Endothelial cell of umbilical vein (primary cell): ENCODE measurements around the gene NBEA. TPM values are rescaled to one million over a fixed set of nuclear protein-coding genes. Genes with fewer than 3 reads are reported as not detected.

ENCODE experiments used
- BruUV-seq: library from RNA; stranded (reverse); fragments of 400-500 nt; replicated peaks from 2 replicates; lab custom pipeline; 2021; lab: Mats Ljungman, UMichigan
- CTCF ChIA-PET: fragments of 300-600, 350-600 bp; sonication (Branson Sonifier 250); formaldehyde crosslinking; loops from one replicate; lab custom pipeline; 2021; ENCODE audit warnings: antibody characterized with exemption, inconsistent platforms; lab: Charles Lee
- POLR2A ChIA-PET: fragments of 300-600, 350-600 bp; sonication (Branson Sonifier 250); formaldehyde crosslinking; loops from one replicate; lab custom pipeline; 2021; ENCODE audit warnings: antibody characterized with exemption, inconsistent platforms; lab: Charles Lee
- DNase-seq: peaks from one replicate; pipeline ENCODE4 v3.0.0-alpha.2; 2011; ENCODE audit warnings: low read depth, low spot score
- FAIRE-seq: peaks from 2 replicates; lab custom pipeline; 2011; peaks lifted over from hg19 to GRCh38; lab: Jason Lieb, UNC
- H2AFZ ChIP-seq: 2 replicates; pipeline ENCODE4 v1.6.0; 2012; ENCODE audit warnings: low read depth, low read length, control low read depth, inconsistent platforms
- H3K27ac ChIP-seq: 2 replicates; pipeline ENCODE4 v1.5.1; 2011; ENCODE audit warnings: low read depth, mild to moderate bottlenecking, control low read depth, low read length, moderate library complexity; ENCODE audit not compliant: insufficient read depth
- H3K27me3 ChIP-seq, 2 experiments: 2 replicates each; pipeline versions ENCODE4 v1.6.0 to v1.6.1; 2011; ENCODE audit warnings: low read length in 2 of 2, mixed read lengths in 1 of 2; ENCODE audit not compliant: control insufficient read depth in 2 of 2, insufficient read depth in 2 of 2
- H3K36me3 ChIP-seq, 2 experiments: 2 replicates in 1 of 2; 3 replicates in 1 of 2; pipeline ENCODE4 v1.5.1; 2011; ENCODE audit warnings: low read length in 2 of 2, mild to moderate bottlenecking in 1 of 2, moderate library complexity in 1 of 2; ENCODE audit not compliant: control insufficient read depth in 2 of 2, insufficient read depth in 2 of 2; ENCODE audit errors: extremely low read depth in 1 of 2
- H3K4me1 ChIP-seq: 3 replicates; pipeline ENCODE4 v1.5.1; 2011; ENCODE audit warnings: mild to moderate bottlenecking, low read length; ENCODE audit not compliant: control insufficient read depth, insufficient read depth; ENCODE audit errors: extremely low read depth
- H3K4me2 ChIP-seq: 2 replicates; pipeline ENCODE4 v1.6.1; 2011; ENCODE audit warnings: low read length, control low read depth, mixed read lengths; ENCODE audit not compliant: insufficient read depth
- H3K4me3 ChIP-seq, 3 experiments: fragments of 200-600 bp in 1 of 3; sonication (generic), shearing (Covaris generic) in 1 of 3; replicated peaks in 1 of 3; 2 replicates each; pipeline ENCODE4 v1.5.1; 2011 to 2016; ENCODE audit warnings: control low read depth in 3 of 3, low read length in 3 of 3, mild to moderate bottlenecking in 2 of 3, inconsistent platforms in 1 of 3, low read depth in 1 of 3, moderate library complexity in 1 of 3; ENCODE audit not compliant: insufficient read depth in 1 of 3
- H3K79me2 ChIP-seq: 2 replicates; pipeline ENCODE4 v1.6.0; 2012; ENCODE audit warnings: low read length, inconsistent platforms; ENCODE audit not compliant: control insufficient read depth, insufficient read depth
- H3K9ac ChIP-seq: replicated peaks from 2 replicates; pipeline ENCODE3; 2011; ENCODE audit warnings: low read length, control low read depth; ENCODE audit not compliant: insufficient read depth; ENCODE audit errors: extremely low read depth
- H3K9me1 ChIP-seq: replicated peaks from 3 replicates; pipeline ENCODE4 v1.6.0; 2011; ENCODE audit warnings: mild to moderate bottlenecking, low read length; ENCODE audit not compliant: control insufficient read depth, insufficient read depth; ENCODE audit errors: extremely low read depth
- H3K9me3 ChIP-seq: replicated peaks from 2 replicates; pipeline ENCODE4 v1.5.1; 2012; ENCODE audit warnings: low read length, inconsistent platforms; ENCODE audit not compliant: control insufficient read depth, insufficient read depth
- H4K20me1 ChIP-seq: replicated peaks from 2 replicates; pipeline ENCODE3; 2011; ENCODE audit warnings: mild to moderate bottlenecking, low read length; ENCODE audit not compliant: control insufficient read depth, insufficient read depth; ENCODE audit errors: extremely low read depth
- EZH2 ChIP-seq: IDR thresholded peaks from 2 replicates; pipeline ENCODE4 v1.6.1; 2012; ENCODE audit warnings: borderline replicate concordance, low read depth, mild to moderate bottlenecking, moderate library complexity, low read length, inconsistent platforms; ENCODE audit not compliant: severe bottlenecking
- FOS ChIP-seq: IDR thresholded peaks from 2 replicates; pipeline ENCODE4 v1.6.1; 2011; ENCODE audit warnings: mild to moderate bottlenecking, low read length, moderate library complexity, borderline replicate concordance; ENCODE audit not compliant: insufficient read depth
- JUN ChIP-seq: IDR thresholded peaks from 2 replicates; pipeline ENCODE4 v1.6.1; 2011; ENCODE audit warnings: borderline replicate concordance, low read depth; ENCODE audit not compliant: insufficient read length, insufficient read depth
- MYC ChIP-seq: IDR thresholded peaks from one replicate; pipeline ENCODE4 v1.6.1; 2011; ENCODE audit warnings: mild to moderate bottlenecking, low read depth, low read length
- POLR2A ChIP-seq: IDR thresholded peaks from 2 replicates; pipeline ENCODE4 v1.6.1; 2012; ENCODE audit warnings: low read depth, mild to moderate bottlenecking, control low read depth, low read length
- POLR2AphosphoS5 ChIP-seq: IDR thresholded peaks from 2 replicates; pipeline ENCODE4 v1.6.1; 2012; ENCODE audit warnings: low read depth, mild to moderate bottlenecking, control low read depth, low read length, moderate library complexity; ENCODE audit not compliant: insufficient read depth
- dilution Hi-C: fragments of 300-500 bp; cut with MboI; formaldehyde crosslinking; loops from one replicate; pipeline ENCODE4 v1.15.0; 2019; ENCODE audit warnings: low sequenced_read_pairs; ENCODE audit not compliant: extremely low pct_ligation_motif_present
- intact Hi-C: fragments of 100-400 bp; cut with micrococcal nuclease; formaldehyde crosslinking; loops from one replicate; pipeline ENCODE4 v1.10.0; 2022
- polyA plus RNA-seq, 4 experiments: library from polyadenylated mRNA; depleted of rRNA in 3 of 4; stranded (reverse) in 3 of 4; unstranded in 1 of 4; fragments of >200 nt; gene quantifications; 2 replicates each; pipeline versions ENCODE4 v1.2.1 to v1.2.3, GENCODE V29; 2011 to 2012; ENCODE audit warnings: missing spikeins in 1 of 4
- total RNA-seq: library from RNA; stranded (reverse); gene quantifications from 2 replicates; pipeline ENCODE4 v1.2.3, GENCODE V29; 2021
- TF ChIP-seq, protein P1 (sequence below), 2 donors: IDR thresholded peaks; 1 replicate in 1 of 2; 2 replicates in 1 of 2; pipeline ENCODE4 v1.5.1; 2011; ENCODE audit warnings: low read length in 2 of 2, mild to moderate bottlenecking in 2 of 2, moderate library complexity in 2 of 2, control low read depth in 1 of 2, inconsistent platforms in 1 of 2, low read depth in 1 of 2; ENCODE audit not compliant: insufficient read depth in 1 of 2; ENCODE audit errors: extremely low read depth in 1 of 2

NBEA gene
- total and polyA plus RNA-seq, 2 donors (not counting 3 experiments of a cell fraction or from before 2014, with no cell fraction given), result 3.0 to 4.8 TPM

DNA sequence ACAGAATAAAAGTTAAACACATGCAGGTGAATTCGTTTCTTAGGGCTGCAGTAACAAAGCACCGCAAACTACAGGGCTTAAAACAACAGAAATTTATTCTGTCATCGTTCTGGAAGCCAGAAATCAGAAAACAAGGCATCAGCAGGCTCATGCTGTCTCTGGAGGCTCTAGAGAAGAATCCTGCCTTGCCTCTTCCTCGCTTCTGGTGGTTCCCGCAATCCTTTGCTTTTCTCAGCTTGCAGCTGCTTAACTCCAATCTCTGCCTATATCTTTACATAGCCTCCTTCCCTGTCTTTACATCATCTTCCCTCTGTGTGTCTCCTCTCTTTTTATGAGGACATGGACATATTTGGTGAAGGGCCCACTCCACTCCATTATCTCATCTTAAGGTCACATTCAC lies 6.2 kb upstream of the NBEA start:
- intact Hi-C loops (loop anchor here (5.0 kb wide), 1 partner anchor 536 kb away; no protein-coding TSS in a partner anchor), dilution Hi-C loops (no loop called here)
- DNase-seq (no peak), FAIRE-seq (no peak)
- H3K4me2 ChIP-seq, result no peak overlapping the region
- H2AFZ ChIP-seq, result no peak overlapping the region
- ChIA-PET POLR2A (no interaction called here), CTCF (no interaction called here)
- no peak overlapping the region for H3K4me3 ChIP-seq
- H3K9me1 ChIP-seq, result no peaks in the 10 kb centered on the region
- no peak overlapping the region for H3K27ac ChIP-seq
- no peaks in the 10 kb centered on the region for H3K4me1 ChIP-seq
- no TSS peak for BruUV-seq
- H3K79me2 ChIP-seq, result no peaks in the 10 kb centered on the region
- no peak overlapping the region for H3K9ac ChIP-seq
- H3K27me3 ChIP-seq, result peaks cover 3 to 11% of the 10 kb centered on the region in 2 experiments
- H3K36me3 ChIP-seq, result no peaks in the 10 kb centered on the region
- TF ChIP-seq, protein P1, sequence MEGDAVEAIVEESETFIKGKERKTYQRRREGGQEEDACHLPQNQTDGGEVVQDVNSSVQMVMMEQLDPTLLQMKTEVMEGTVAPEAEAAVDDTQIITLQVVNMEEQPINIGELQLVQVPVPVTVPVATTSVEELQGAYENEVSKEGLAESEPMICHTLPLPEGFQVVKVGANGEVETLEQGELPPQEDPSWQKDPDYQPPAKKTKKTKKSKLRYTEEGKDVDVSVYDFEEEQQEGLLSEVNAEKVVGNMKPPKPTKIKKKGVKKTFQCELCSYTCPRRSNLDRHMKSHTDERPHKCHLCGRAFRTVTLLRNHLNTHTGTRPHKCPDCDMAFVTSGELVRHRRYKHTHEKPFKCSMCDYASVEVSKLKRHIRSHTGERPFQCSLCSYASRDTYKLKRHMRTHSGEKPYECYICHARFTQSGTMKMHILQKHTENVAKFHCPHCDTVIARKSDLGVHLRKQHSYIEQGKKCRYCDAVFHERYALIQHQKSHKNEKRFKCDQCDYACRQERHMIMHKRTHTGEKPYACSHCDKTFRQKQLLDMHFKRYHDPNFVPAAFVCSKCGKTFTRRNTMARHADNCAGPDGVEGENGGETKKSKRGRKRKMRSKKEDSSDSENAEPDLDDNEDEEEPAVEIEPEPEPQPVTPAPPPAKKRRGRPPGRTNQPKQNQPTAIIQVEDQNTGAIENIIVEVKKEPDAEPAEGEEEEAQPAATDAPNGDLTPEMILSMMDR (IDR thresholded peaks at IDR 0.05; ENCODE audit: extremely low read depth in 1 of 2, insufficient read depth in 1 of 2, low read depth in 1 of 2, low read length in 2 of 2), result no peak
- TF ChIP-seq MYC (no peak), JUN (no peak)
- H3K9me3 ChIP-seq, result no peaks in the 10 kb centered on the region
- H4K20me1 ChIP-seq, result no peaks in the 10 kb centered on the region

DNA sequence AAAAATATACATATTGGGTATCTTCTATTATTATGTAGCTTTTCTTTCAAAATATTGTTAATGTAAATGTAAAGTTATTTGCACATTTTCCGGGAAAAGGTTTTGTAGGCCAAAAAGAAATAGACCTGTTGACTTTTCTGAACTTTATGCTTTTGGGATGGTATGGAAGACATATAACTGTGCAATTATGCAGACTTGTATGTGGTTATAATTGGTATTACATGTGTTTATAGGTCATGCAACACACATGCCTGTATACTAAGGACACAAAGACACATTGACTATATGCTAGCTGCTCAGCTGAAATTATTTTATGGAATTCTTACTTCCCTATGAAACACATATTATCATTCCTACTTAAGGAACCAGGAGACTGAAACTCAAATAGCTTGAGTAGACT lies 2.3 kb upstream of the NBEA start:
- ChIA-PET POLR2A (no interaction called here), CTCF (interaction anchor here (0.7 to 1.7 kb wide), 3 partner anchors 10 to 549 kb away, joined by 3 to 5 read pairs (median 3); no protein-coding TSS in a partner anchor)
- H3K9me1 ChIP-seq, result no peaks in the 10 kb centered on the region
- BruUV-seq, result no TSS peak
- no peaks in the 10 kb centered on the region for H4K20me1 ChIP-seq
- peaks cover 3 to 14% of the 10 kb centered on the region in 2 experiments for H3K27me3 ChIP-seq
- no peaks in the 10 kb centered on the region for H3K36me3 ChIP-seq
- H3K9me3 ChIP-seq, result no peaks in the 10 kb centered on the region
- intact Hi-C loops, result loop anchor here (5.0 to 10.0 kb wide), 3 partner anchors 533 to 1735 kb away; no protein-coding TSS in a partner anchor
- dilution Hi-C loops, result no loop called here
- H3K9ac ChIP-seq, result no peak overlapping the region
- no peak overlapping the region for H3K4me3 ChIP-seq
- peaks cover 13% of the 10 kb centered on the region for H3K4me1 ChIP-seq
- DNase-seq (no peak), FAIRE-seq (no peak)
- no peak overlapping the region for H3K4me2 ChIP-seq
- no peak for TF ChIP-seq EZH2
- TF ChIP-seq JUN, result no peak
- no peak for TF ChIP-seq POLR2A
- TF ChIP-seq, protein P1 (IDR thresholded peaks at IDR 0.05; ENCODE audit: extremely low read depth in 1 of 2, insufficient read depth in 1 of 2, low read depth in 1 of 2, low read length in 2 of 2), result no peak
- no peak for TF ChIP-seq MYC
- TF ChIP-seq FOS, result no peak
- no peak for TF ChIP-seq POLR2AphosphoS5
- H3K27ac ChIP-seq, result no peak overlapping the region
- H2AFZ ChIP-seq, result no peak overlapping the region
- H3K79me2 ChIP-seq, result no peaks in the 10 kb centered on the region
